Kidney (tissue), 14 donors: ENCODE measurements around the gene DUSP8. TPM values are rescaled to one million over a fixed set of nuclear protein-coding genes. Genes with fewer than 3 reads are reported as not detected.
"Not testable (repeated sequence)": the region's sequence is repeated elsewhere in the genome, so short reads cannot be mapped to it uniquely, and the experiment has no call there.

Experiments
- DNase-seq, 5 donors: peaks; one replicate each; pipeline ENCODE4 v3.0.0-alpha.2; 2013 to 2020
- FAIRE-seq: peaks from 2 replicates; lab custom pipeline; 2012; peaks lifted over from hg19 to GRCh38; lab: Jason Lieb, UNC
- H3K27ac ChIP-seq, 2 donors: one replicate each; pipeline ENCODE4 v1.7.0; 2013; ENCODE audit warnings: low read depth in 2 of 2, low read length in 2 of 2, inconsistent platforms in 1 of 2
- H3K27me3 ChIP-seq: one replicate; pipeline ENCODE4 v1.7.1; 2013; ENCODE audit warnings: low read length, inconsistent platforms; ENCODE audit not compliant: control insufficient read depth, insufficient read depth
- H3K36me3 ChIP-seq, 3 donors: one replicate each; pipeline versions ENCODE4 v1.7.0 to v1.7.1; 2013; ENCODE audit warnings: low read length in 3 of 3, control low read depth in 1 of 3, inconsistent platforms in 1 of 3; ENCODE audit not compliant: insufficient read depth in 3 of 3, control insufficient read depth in 2 of 3
- H3K4me1 ChIP-seq, 3 donors: one replicate each; pipeline versions ENCODE4 v1.7.0 to v1.7.1; 2013; ENCODE audit warnings: low read length in 3 of 3, inconsistent platforms in 1 of 3, low read depth in 1 of 3; ENCODE audit not compliant: control insufficient read depth in 2 of 3, insufficient read depth in 2 of 3
- H3K4me3 ChIP-seq, 3 donors: one replicate each; pipeline versions ENCODE4 v1.7.0 to v1.8.1; 2013; ENCODE audit warnings: low read length in 3 of 3, control low read depth in 1 of 3, inconsistent platforms in 1 of 3
- H3K9ac ChIP-seq, 3 donors: one replicate each; pipeline versions ENCODE4 v1.7.0 to v1.7.1; 2013; ENCODE audit warnings: low read length in 3 of 3, control low read depth in 1 of 3, inconsistent platforms in 1 of 3
- H3K9me3 ChIP-seq, 3 donors: one replicate each; pipeline versions ENCODE4 v1.7.0 to v1.7.1; 2013; ENCODE audit warnings: low read length in 3 of 3, control low read depth in 1 of 3, inconsistent platforms in 1 of 3; ENCODE audit not compliant: control insufficient read depth in 2 of 3, insufficient read depth in 1 of 3
- intact Hi-C: fragments of 100-400 bp; cut with DNase I; formaldehyde crosslinking; loops from one replicate; pipeline ENCODE4 v1.11.1; 2022
- polyA plus RNA-seq: library from polyadenylated mRNA; stranded (reverse); fragments of 350-450 nt; fragmentation: Illumina TruSeq; extraction: RNeasy Lipid Tissue Mini Kit (QIAGEN cat#74804); gene quantifications from one replicate; pipeline ENCODE4 v1.2.3, GENCODE V29; 2014; ENCODE audit warnings: low read depth, low replicate concordance; ENCODE audit not compliant: insufficient read depth
- total RNA-seq: library from RNA; stranded (reverse); fragmentation: NEBNext Ultra II Directional; extraction: Animal tissue kit (Norgen Biotek cat#: 25700); gene quantifications from one replicate; pipeline ENCODE4 v1.2.1, GENCODE V29; 2021
- TF ChIP-seq, protein P1 (sequence below): IDR thresholded peaks from 3 replicates; pipeline ENCODE4 v1.5.1; 2012; ENCODE audit warnings: mild to moderate bottlenecking, moderate library complexity, borderline replicate concordance; ENCODE audit not compliant: insufficient read depth; ENCODE audit errors: extremely low read depth
- donor health status: control.
- donor health status: control.
- donor health status: control.
- donor health status: control.
- donor health status: control.
- donor health status: DM: yes; HTN: yes; CAD: no.
- donor health status: Normal renal cell carcinoma (clear cell type).

Gene DUSP8
- total and polyA plus RNA-seq, 2 donors from 2014 or later, result 1.9 to 9.1 TPM

DNA sequence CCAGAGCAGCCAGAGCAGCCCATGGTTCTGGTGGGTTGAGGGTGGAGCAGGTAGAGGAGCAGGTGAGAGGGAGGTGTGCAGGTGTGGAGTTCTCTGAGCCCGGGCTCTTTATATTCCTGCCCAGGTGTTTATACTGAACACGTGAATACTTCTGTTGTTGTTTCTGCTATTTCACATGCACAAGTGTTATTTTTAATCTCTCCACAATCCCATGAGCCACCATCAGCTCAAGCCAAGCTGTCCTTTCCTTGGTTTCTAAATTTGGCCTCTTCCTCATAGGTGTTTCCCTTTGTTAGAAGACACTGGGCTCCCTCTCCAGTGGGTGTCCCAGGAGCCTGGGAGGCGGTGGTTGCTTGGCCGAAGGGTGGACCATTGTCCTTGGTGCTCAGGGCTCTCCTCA lies 36.3 kb upstream of the DUSP8 start, which contains the start of gene KRTAP5-3:
TSS of gene KRTAP5-3 (minus strand) at position 101 of the 400 bp plus-strand sequence. CDS start at position 23, 78 bp downstream.
- Histone ChIP-seq H3K27ac (no peak within 1 kb of the TSS), H3K36me3 (no peaks in the 10 kb centered on the region), H3K9ac (no peak within 1 kb of the TSS), H3K4me3 (no peak within 1 kb of the TSS), H3K27me3 (no peaks in the 10 kb centered on the region), H3K9me3 (no peaks in the 10 kb centered on the region), H3K4me1 (no peaks in the 10 kb centered on the region)
- intact Hi-C loops, result no loop called here
- DNase-seq, result peak in 1 of 5 donors; percentile 12
- FAIRE-seq, result no peak
- TF ChIP-seq, protein P1, sequence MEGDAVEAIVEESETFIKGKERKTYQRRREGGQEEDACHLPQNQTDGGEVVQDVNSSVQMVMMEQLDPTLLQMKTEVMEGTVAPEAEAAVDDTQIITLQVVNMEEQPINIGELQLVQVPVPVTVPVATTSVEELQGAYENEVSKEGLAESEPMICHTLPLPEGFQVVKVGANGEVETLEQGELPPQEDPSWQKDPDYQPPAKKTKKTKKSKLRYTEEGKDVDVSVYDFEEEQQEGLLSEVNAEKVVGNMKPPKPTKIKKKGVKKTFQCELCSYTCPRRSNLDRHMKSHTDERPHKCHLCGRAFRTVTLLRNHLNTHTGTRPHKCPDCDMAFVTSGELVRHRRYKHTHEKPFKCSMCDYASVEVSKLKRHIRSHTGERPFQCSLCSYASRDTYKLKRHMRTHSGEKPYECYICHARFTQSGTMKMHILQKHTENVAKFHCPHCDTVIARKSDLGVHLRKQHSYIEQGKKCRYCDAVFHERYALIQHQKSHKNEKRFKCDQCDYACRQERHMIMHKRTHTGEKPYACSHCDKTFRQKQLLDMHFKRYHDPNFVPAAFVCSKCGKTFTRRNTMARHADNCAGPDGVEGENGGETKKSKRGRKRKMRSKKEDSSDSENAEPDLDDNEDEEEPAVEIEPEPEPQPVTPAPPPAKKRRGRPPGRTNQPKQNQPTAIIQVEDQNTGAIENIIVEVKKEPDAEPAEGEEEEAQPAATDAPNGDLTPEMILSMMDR, result no peak

DNA sequence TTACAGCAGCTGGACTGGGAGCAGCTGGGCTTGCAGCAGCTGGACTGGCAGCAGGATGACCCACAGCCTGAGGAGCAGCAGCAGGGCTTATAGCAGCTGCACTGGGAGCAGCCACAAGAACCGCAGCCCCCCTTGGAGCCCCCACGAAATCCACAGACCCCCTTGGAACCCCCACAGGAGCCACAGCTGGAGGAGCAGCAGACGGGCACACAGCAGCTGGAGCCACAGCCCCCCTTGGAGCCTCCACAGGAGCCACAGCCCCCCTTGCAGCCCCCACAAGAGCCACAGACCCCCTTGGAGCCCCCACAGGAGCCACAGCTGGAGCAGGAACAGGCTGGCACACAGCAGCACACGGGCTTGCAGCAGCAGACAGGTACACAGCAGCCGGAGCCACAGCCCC lies 35.8 kb upstream of the DUSP8 start:
- intact Hi-C loops, H3K9me3 ChIP-seq, H3K36me3 ChIP-seq, H3K4me1 ChIP-seq, H3K27ac ChIP-seq, FAIRE-seq, H3K9ac ChIP-seq, H3K4me3 ChIP-seq, H3K27me3 ChIP-seq: not testable (repeated sequence)
- DNase-seq, result peak in 2 of 5 donors; percentile 32 to 52

DNA sequence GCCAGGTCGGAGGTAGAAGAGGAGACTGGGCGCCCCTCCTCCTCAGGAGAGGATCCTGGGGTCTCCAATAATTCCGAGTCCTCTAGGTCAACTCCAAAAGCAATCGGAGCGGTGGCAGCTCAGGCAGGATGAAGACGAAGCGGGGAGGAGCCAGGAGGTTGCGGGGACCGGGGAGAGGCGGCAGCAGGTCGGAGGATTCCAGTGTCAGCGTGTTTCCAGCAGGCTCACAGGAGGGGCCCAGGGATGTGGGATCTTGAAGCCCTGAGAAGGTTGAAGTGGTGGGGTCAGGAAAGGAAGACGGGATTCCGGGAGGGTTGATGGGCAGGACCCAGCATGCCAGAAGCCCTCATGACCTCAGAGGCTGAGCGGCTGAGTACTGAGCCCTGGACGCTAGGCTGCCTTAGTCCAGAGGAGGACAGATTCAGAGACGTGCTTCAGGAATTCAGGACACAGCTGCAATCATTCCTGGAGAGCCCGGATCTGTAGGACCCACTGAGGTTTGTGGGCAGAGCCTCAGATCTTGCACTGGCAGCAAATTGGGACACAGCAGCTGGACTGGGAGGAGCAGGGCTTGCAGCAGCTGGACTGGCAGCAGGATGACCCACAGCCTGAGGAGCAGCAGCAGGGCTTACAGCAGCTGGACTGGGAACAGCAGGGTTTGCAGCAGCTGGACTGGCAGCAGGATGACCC lies 35.2 kb upstream of the DUSP8 start:
- H3K9ac ChIP-seq, H3K4me1 ChIP-seq, FAIRE-seq, H3K9me3 ChIP-seq, intact Hi-C loops, H3K27me3 ChIP-seq, H3K27ac ChIP-seq, H3K4me3 ChIP-seq, H3K36me3 ChIP-seq: not testable (repeated sequence)
- peak; percentile 19 to 67 (median 42) for DNase-seq

DNA sequence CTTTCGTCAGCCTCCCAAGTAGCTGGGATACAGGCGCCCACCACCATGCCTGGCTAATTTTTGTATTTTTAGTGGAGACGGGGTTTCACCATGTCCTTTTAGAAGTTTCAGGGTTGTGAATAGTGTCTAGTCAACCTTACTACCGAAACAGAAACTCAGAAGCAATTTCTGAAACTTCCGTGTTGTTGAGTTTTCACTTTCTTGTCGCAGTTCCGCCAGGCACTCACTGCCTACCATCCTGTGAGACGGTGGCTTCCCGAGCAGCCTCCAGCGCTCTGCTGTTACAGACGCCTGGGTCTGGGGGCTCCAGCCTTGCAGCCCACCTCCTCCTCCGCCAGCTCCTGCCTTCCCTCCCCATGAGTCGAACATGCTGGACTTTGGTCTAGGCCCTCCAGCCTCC lies 33.9 kb upstream of the DUSP8 start:
- H3K36me3 ChIP-seq, H3K4me1 ChIP-seq, H3K27ac ChIP-seq, intact Hi-C loops, H3K9me3 ChIP-seq, H3K27me3 ChIP-seq, FAIRE-seq, H3K4me3 ChIP-seq, H3K9ac ChIP-seq: not testable (repeated sequence)
- DNase-seq, result peak in 1 of 5 donors; percentile 15

DNA sequence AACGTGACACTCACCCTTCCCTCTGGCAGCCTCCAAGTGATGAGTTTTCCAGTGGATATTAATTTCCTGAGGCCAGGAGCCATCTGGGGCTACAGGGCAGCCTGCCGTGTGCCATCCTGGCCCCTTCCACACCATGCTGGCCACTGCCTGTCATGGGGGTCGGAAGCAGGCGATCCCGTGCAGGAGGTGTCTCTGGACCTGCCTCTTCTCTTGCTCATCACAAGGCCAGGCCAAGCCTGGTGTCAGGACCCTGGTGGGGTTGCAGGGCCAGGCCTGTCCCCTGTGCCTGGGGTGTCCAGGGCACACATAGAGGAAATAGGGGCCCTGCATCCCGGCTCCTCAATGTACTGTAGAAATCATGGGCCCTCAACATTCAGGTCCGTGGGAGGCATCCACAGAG lies 32.6 kb upstream of the DUSP8 start:
- no peak overlapping the region for H3K9ac ChIP-seq
- no peaks in the 10 kb centered on the region for H3K9me3 ChIP-seq
- H3K27ac ChIP-seq, result no peak overlapping the region
- H3K4me1 ChIP-seq, result no peaks in the 10 kb centered on the region
- no peak for FAIRE-seq
- no peaks in the 10 kb centered on the region for H3K27me3 ChIP-seq
- intact Hi-C loops, result no loop called here
- peak in 1 of 5 donors; percentile 51 for DNase-seq
- TF ChIP-seq, protein P1, result no peak
- H3K36me3 ChIP-seq, result no peaks in the 10 kb centered on the region
- no peak overlapping the region for H3K4me3 ChIP-seq
